Activated CD4-positive, alpha-beta T cell treated with anti-CD3 and anti-CD28 coated beads for 36 hours (primary cell): Measurements from ENCODE around the gene SDE2. TPM values are rescaled to one million over a fixed set of nuclear protein-coding genes. Genes with fewer than 3 reads are reported as not detected.
"Not testable (repeated sequence)": the region's sequence is repeated elsewhere in the genome, so short reads cannot be mapped to it uniquely, and the experiment has no call there.

Experiments
- ATAC-seq: fragments of 200-7000 bp; cut with Tn5 transposase; one replicate; pipeline ENCODE4 v1.10.0; 2021; ENCODE audit warnings: mild to moderate bottlenecking, moderate library complexity
- CTCF ChIA-PET: fragments of 350-600 bp; sonication (Branson Sonifier 250); formaldehyde crosslinking; loops from one replicate; lab custom pipeline; 2021; ENCODE audit warnings: antibody characterized with exemption; lab: Charles Lee
- POLR2A ChIA-PET: fragments of 350-600 bp; sonication (Branson Sonifier 250); formaldehyde crosslinking; loops from one replicate; lab custom pipeline; 2021; ENCODE audit warnings: antibody characterized with exemption, inconsistent platforms; lab: Charles Lee
- DNase-seq: peaks from one replicate; pipeline ENCODE4 v3.0.0-alpha.2; 2020
- H3K27ac Mint-ChIP-seq: one replicate; pipeline ENCODE4 v1.8.0; 2021; ENCODE audit warnings: mixed read lengths
- H3K27me3 Mint-ChIP-seq: one replicate; pipeline ENCODE4 v1.8.0; 2021; ENCODE audit warnings: mixed read lengths
- H3K36me3 Mint-ChIP-seq: one replicate; pipeline ENCODE4 v1.8.0; 2021; ENCODE audit warnings: low read depth, mixed read lengths
- H3K4me1 Mint-ChIP-seq: one replicate; pipeline ENCODE4 v1.8.0; 2021; ENCODE audit warnings: mixed read lengths
- H3K4me3 Mint-ChIP-seq: one replicate; pipeline ENCODE4 v1.8.0; 2021; ENCODE audit warnings: mild to moderate bottlenecking, moderate library complexity, mixed read lengths
- H3K9me3 Mint-ChIP-seq: one replicate; pipeline ENCODE4 v1.8.0; 2021; ENCODE audit warnings: low read depth, mixed read lengths
- intact Hi-C, 2 experiments: fragments of 100-400 bp; cut with DNase I in 1 of 2; cut with micrococcal nuclease in 1 of 2; formaldehyde crosslinking; loops; one replicate each; pipeline versions ENCODE4 v1.14.2 to v1.15.1; 2022 to 2024; cut with DNase I, micrococcal nuclease
- total RNA-seq, 2 experiments: library from RNA; stranded (reverse); gene quantifications; one replicate each; pipeline ENCODE4 v1.2.3, GENCODE V29; 2021

The SDE2 gene
- total RNA-seq, 2 experiments from 2014 or later = 13.5 to 15.0 TPM

- intact Hi-C loops = no loop called here
- Mint-ChIP-seq H3K27me3 (peaks cover 3% of the 10 kb centered on the region), H3K4me3 (no peak overlapping the region), H3K4me1 (peaks cover 9% of the 10 kb centered on the region), H3K9me3 (no peaks in the 10 kb centered on the region), H3K27ac (no peak overlapping the region), H3K36me3 (no peaks in the 10 kb centered on the region)
- POLR2A ChIA-PET = no interaction called here
- ATAC-seq (no peak), DNase-seq (no peak)
- CTCF ChIA-PET = interaction anchor here (0.7 to 3.4 kb wide), 4 partner anchors 19 to 636 kb away, joined by 3 to 21 read pairs (median 3); no protein-coding TSS in a partner anchor
Observed at GRCh38 chr1:225943582-225943981, 55.6 kb downstream of the SDE2 start.

- H3K4me3 Mint-ChIP-seq = no peak overlapping the region
- intact Hi-C loops = no loop called here
- H3K36me3 Mint-ChIP-seq = no peaks in the 10 kb centered on the region
- H3K4me1 Mint-ChIP-seq = peaks cover 9% of the 10 kb centered on the region
- ChIA-PET CTCF (interaction anchor here (3.4 kb wide), 1 partner anchor 20 kb away, joined by 21 read pairs; no protein-coding TSS in a partner anchor), POLR2A (interaction anchor here (0.8 kb wide), 1 partner anchor 513 kb away, joined by 8 read pairs; no protein-coding TSS in a partner anchor)
- DNase-seq = no peak
- no peaks in the 10 kb centered on the region for H3K9me3 Mint-ChIP-seq
- no peak overlapping the region for H3K27ac Mint-ChIP-seq
- peaks cover 3% of the 10 kb centered on the region for H3K27me3 Mint-ChIP-seq
- no peak for ATAC-seq
Observed at GRCh38 chr1:225942574-225942973, 56.6 kb downstream of the SDE2 start.

DNA sequence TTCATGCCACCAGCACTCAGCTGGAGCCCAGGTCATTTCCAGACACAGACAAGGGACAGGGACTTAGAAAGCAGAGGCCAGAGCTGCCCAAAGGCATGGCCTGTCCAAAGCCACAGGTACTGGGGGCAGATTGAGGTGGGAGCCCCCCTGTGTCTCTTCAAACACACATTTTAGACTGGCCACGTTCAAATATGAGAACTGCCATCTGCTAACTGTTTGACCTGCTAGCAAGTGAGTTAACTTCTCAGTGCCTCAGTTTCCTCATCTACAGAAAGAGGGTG is 57.3 kb downstream of the SDE2 start:
- CTCF ChIA-PET = interaction anchor here (1.2 kb wide), 1 partner anchor 12 kb away, joined by 3 read pairs; no protein-coding TSS in a partner anchor
- peaks cover 3% of the 10 kb centered on the region for H3K27me3 Mint-ChIP-seq
- no peaks in the 10 kb centered on the region for H3K36me3 Mint-ChIP-seq
- POLR2A ChIA-PET = no interaction called here
- ATAC-seq (no peak), DNase-seq (no peak)
- no peak overlapping the region for H3K27ac Mint-ChIP-seq
- intact Hi-C loops = no loop called here
- peaks cover 9% of the 10 kb centered on the region for H3K4me1 Mint-ChIP-seq
- H3K9me3 Mint-ChIP-seq = no peaks in the 10 kb centered on the region
- H3K4me3 Mint-ChIP-seq = no peak overlapping the region

- intact Hi-C loops = no loop called here
- H3K4me3 Mint-ChIP-seq = no peak within 1 kb of the TSS
- H3K9me3 Mint-ChIP-seq = no peaks in the 10 kb centered on the region
- peaks cover 9% of the 10 kb centered on the region for H3K4me1 Mint-ChIP-seq
- H3K27me3 Mint-ChIP-seq = peaks cover 3% of the 10 kb centered on the region
- CTCF ChIA-PET = interaction anchor here (1.2 kb wide), 1 partner anchor 13 kb away, joined by 3 read pairs; no protein-coding TSS in a partner anchor
- H3K27ac Mint-ChIP-seq = no peak within 1 kb of the TSS
- POLR2A ChIA-PET = no interaction called here
- ATAC-seq = no peak
- H3K36me3 Mint-ChIP-seq = no peaks in the 10 kb centered on the region
- DNase-seq = no peak
Observed at GRCh38 chr1:225941187-225941941, 57.8 kb downstream of the SDE2 start, which contains the start of gene LEFTY2. Gene LEFTY2, minus strand, starts transcription at chr1:225941220. Its CDS starts 80 bp downstream, at chr1:225941140.

GRCh38 chr1:225940385-225941151 is 58.6 kb downstream of the SDE2 start:
- intact Hi-C loops = no loop called here
- Mint-ChIP-seq H3K27ac (no peak overlapping the region), H3K36me3 (no peaks in the 10 kb centered on the region), H3K9me3 (no peaks in the 10 kb centered on the region), H3K4me3 (no peak overlapping the region), H3K27me3 (peaks cover 3% of the 10 kb centered on the region), H3K4me1 (peaks cover 9% of the 10 kb centered on the region)
- ChIA-PET POLR2A (interaction anchor here (0.6 kb wide), 2 partner anchors 188 to 1407 kb away, joined by 3 to 4 read pairs; no protein-coding TSS in a partner anchor), CTCF (interaction anchor here (1.2 kb wide), 1 partner anchor 14 kb away, joined by 3 read pairs; no protein-coding TSS in a partner anchor)
- DNase-seq (no peak), ATAC-seq (no peak)

- POLR2A ChIA-PET = interaction anchor here (0.6 kb wide), 1 partner anchor 187 kb away, joined by 3 read pairs; no protein-coding TSS in a partner anchor
- intact Hi-C loops, H3K9me3 Mint-ChIP-seq, H3K4me1 Mint-ChIP-seq, CTCF ChIA-PET, DNase-seq, ATAC-seq, H3K36me3 Mint-ChIP-seq, H3K4me3 Mint-ChIP-seq, H3K27ac Mint-ChIP-seq, H3K27me3 Mint-ChIP-seq: not testable (repeated sequence)
Observed at GRCh38 chr1:225939939-225940310, 59.2 kb downstream of the SDE2 start.

DNA sequence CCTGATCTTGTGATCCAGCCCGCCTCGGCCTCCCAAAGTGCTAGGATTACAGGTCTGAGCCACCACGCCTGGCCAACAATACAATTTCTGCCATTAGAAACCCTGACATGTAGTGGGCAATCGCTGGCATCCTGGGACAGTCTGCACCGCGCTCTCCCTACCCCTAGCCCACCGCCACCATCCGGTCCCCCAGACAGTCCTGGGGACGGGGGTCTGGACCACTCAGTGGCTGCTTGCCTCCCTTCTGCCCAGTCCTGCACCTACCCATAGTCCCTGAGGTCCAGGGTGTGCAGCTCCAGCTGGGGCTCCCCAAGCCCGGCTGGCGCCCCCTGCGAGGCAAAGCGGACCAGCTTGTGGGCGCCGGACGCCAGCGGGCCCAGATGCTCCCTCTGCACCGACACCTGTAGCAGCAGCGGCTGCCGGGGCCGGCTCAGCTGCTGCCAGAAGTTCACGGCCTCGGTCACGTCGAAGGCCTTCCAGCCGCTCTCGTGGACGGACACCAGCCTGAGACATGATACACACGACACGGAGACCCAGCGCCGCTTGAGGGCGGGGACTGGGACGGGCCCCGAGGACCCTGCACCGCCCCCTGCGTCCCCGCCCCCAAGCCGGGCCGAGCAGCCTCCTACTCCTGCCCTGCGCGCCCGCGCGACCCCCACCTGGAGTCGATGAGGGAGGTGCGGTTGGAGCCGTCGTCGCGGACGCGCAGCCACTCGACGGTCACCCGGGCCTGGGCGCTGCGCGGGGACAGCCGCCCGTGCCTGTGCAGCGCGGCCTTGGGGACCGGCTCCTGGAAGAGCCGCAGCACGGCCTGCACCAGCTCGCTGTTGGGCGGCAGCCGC is 59.8 kb downstream of the SDE2 start:
- ATAC-seq, H3K36me3 Mint-ChIP-seq, H3K27me3 Mint-ChIP-seq, H3K27ac Mint-ChIP-seq, DNase-seq, H3K4me3 Mint-ChIP-seq, intact Hi-C loops, H3K4me1 Mint-ChIP-seq, H3K9me3 Mint-ChIP-seq: not testable (repeated sequence)
- CTCF ChIA-PET = interaction anchor here (0.5 kb wide), 1 partner anchor 10 kb away, joined by 3 read pairs; no protein-coding TSS in a partner anchor
- POLR2A ChIA-PET = interaction anchor here (0.6 kb wide), 1 partner anchor 187 kb away, joined by 3 read pairs; no protein-coding TSS in a partner anchor

GRCh38 chr1:225937048-225937968 is 61.8 kb downstream of the SDE2 start:
- POLR2A ChIA-PET = no interaction called here
- H3K36me3 Mint-ChIP-seq = no peaks in the 10 kb centered on the region

DNA sequence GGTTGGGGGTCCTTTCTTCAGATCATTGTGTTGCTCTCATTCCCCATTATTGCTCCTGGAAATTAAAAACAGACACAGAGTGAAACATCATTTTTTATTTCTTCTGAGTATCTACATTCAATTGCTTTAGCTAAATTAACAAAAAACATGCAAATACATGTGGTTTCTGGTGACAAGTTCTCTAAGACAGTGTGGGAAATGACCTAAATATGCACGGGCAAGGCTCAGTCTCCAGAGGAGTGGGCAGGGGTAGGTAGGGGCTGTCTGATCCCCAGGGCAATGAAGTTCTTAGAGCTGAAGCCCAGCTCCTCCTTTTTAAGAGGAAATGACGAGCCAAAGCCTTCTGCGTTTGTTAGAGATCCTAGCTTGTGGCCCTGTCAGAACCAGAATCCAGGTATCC is 62.6 kb downstream of the SDE2 start:
- POLR2A ChIA-PET = interaction anchor here (0.6 kb wide), 1 partner anchor 39 kb away, joined by 5 read pairs; no protein-coding TSS in a partner anchor
- CTCF ChIA-PET = interaction anchor here (0.6 to 0.9 kb wide), 4 partner anchors 26 to 192 kb away, joined by 3 to 7 read pairs (median 4); no protein-coding TSS in a partner anchor
- H3K4me1 Mint-ChIP-seq = no peaks in the 10 kb centered on the region
- peaks cover 3% of the 10 kb centered on the region for H3K27me3 Mint-ChIP-seq
- H3K9me3 Mint-ChIP-seq = no peaks in the 10 kb centered on the region
- no peak for ATAC-seq
- H3K4me3 Mint-ChIP-seq = no peak overlapping the region
- H3K36me3 Mint-ChIP-seq = no peaks in the 10 kb centered on the region
- no peak for DNase-seq
- intact Hi-C loops = no loop called here
- no peak overlapping the region for H3K27ac Mint-ChIP-seq

More at GRCh38 chr1:225937048-225937968, 61.8 kb downstream of the SDE2 start:
- ATAC-seq (no peak), DNase-seq (no peak)
- no peak overlapping the region for H3K4me3 Mint-ChIP-seq
- intact Hi-C loops = no loop called here
- H3K27me3 Mint-ChIP-seq = peaks cover 3% of the 10 kb centered on the region
- H3K27ac Mint-ChIP-seq = no peak overlapping the region
- CTCF ChIA-PET = interaction anchor here (0.6 to 1.3 kb wide), 9 partner anchors 10 to 463 kb away, joined by 3 to 7 read pairs (median 3); no protein-coding TSS in a partner anchor
- no peaks in the 10 kb centered on the region for H3K9me3 Mint-ChIP-seq
- H3K4me1 Mint-ChIP-seq = no peaks in the 10 kb centered on the region

DNA sequence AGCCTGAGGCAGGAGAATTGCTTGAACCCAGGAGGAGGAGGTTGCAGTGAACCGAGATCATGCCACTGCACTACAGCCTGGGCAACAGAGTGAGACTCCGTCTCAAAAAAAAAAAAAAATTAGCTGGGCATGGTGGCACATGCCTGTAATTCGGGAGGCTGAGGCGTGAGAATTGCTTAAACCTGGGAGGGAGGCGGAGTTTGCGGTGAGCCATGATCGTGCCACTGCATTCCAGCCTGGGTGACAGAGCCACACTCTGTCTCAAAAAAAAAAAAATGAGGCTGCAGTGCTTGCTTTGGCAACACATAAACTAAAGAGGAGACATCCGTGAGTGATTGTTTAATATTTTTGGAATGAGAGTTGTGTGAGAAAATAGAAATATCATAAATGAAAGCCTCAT is 63.1 kb downstream of the SDE2 start:
- H3K9me3 Mint-ChIP-seq, DNase-seq, H3K27me3 Mint-ChIP-seq, H3K27ac Mint-ChIP-seq, H3K36me3 Mint-ChIP-seq, intact Hi-C loops, H3K4me1 Mint-ChIP-seq, H3K4me3 Mint-ChIP-seq, ATAC-seq: not testable (repeated sequence)
- CTCF ChIA-PET = interaction anchor here (0.7 to 0.8 kb wide), 2 partner anchors 14 to 120 kb away, joined by 3 read pairs; no protein-coding TSS in a partner anchor
- POLR2A ChIA-PET = interaction anchor here (0.6 kb wide), 2 partner anchors 36 to 38 kb away, joined by 3 to 5 read pairs; no protein-coding TSS in a partner anchor
